ENCODE data around the gene LURAP1L. TPM values are rescaled to one million over a fixed set of nuclear protein-coding genes. Genes with fewer than 3 reads are reported as not detected.

Gene LURAP1L
- total RNA-seq, 4 donors from 2014 or later: 2.3 to 4.7 (median 3.2) TPM

GRCh38 chr9:12838546-12838945 is 63.7 kb downstream of the LURAP1L start:
- DNase-seq: no peak
- Histone ChIP-seq H3K27me3 (no peaks in the 10 kb centered on the region), H3K4me3 (replicated peaks in 1 of 3) (no peak overlapping the region), H3K9me3 (no peaks in the 10 kb centered on the region), H3K27ac (no peak overlapping the region), H3K4me1 (no peaks in the 10 kb centered on the region), H3K36me3 (no peaks in the 10 kb centered on the region)
- intact Hi-C loops (cut with DNase I): no loop called here
- TF ChIP-seq POLR2A (IDR thresholded peaks at IDR 0.05) (no peak), CTCF (IDR thresholded peaks at IDR 0.05) (no peak)

- Histone ChIP-seq H3K4me1 (no peaks in the 10 kb centered on the region), H3K4me3 (replicated peaks in 1 of 3) (no peak overlapping the region), H3K9me3 (no peaks in the 10 kb centered on the region), H3K27me3 (no peaks in the 10 kb centered on the region), H3K36me3 (no peaks in the 10 kb centered on the region), H3K27ac (no peak overlapping the region)
- intact Hi-C loops (cut with DNase I): no loop called here
- no peak for TF ChIP-seq CTCF (IDR thresholded peaks at IDR 0.05)
- no peak for TF ChIP-seq POLR2A (IDR thresholded peaks at IDR 0.05)
- no peak for DNase-seq
- WGBS, 2 donors: 87 to 94% methylated on average over 4 of the region's 4 CpGs
Observed at GRCh38 chr9:12843735-12844134, 68.9 kb downstream of the LURAP1L start.

- Histone ChIP-seq H3K36me3 (no peaks in the 10 kb centered on the region), H3K9me3 (no peaks in the 10 kb centered on the region), H3K27me3 (no peaks in the 10 kb centered on the region), H3K4me3 (replicated peaks in 1 of 3) (no peak overlapping the region), H3K4me1 (no peaks in the 10 kb centered on the region), H3K27ac (no peak overlapping the region)
- WGBS, 2 donors: 78 to 88% methylated on average over 5 of the region's 5 CpGs
- intact Hi-C loops (cut with DNase I): no loop called here
- TF ChIP-seq POLR2A (IDR thresholded peaks at IDR 0.05) (no peak), CTCF (IDR thresholded peaks at IDR 0.05) (no peak)
- no peak for DNase-seq
Observed at GRCh38 chr9:12846035-12846434, 71.2 kb downstream of the LURAP1L start.

GRCh38 chr9:12847561-12847960 is 72.7 kb downstream of the LURAP1L start:
- no peak overlapping the region for H3K4me3 ChIP-seq (replicated peaks in 1 of 3)
- DNase-seq: no peak
- no peak overlapping the region for H3K27ac ChIP-seq
- no peaks in the 10 kb centered on the region for H3K36me3 ChIP-seq
- intact Hi-C loops (cut with DNase I): no loop called here
- H3K27me3 ChIP-seq: no peaks in the 10 kb centered on the region
- H3K9me3 ChIP-seq: no peaks in the 10 kb centered on the region
- H3K4me1 ChIP-seq: no peaks in the 10 kb centered on the region
- TF ChIP-seq CTCF (IDR thresholded peaks at IDR 0.05) (no peak), POLR2A (IDR thresholded peaks at IDR 0.05) (no peak)

GRCh38 chr9:12849486-12850003 is 74.7 kb downstream of the LURAP1L start:
- intact Hi-C loops (cut with DNase I): no loop called here
- H3K27me3 ChIP-seq: no peaks in the 10 kb centered on the region
- no peaks in the 10 kb centered on the region for H3K36me3 ChIP-seq
- no peaks in the 10 kb centered on the region for H3K9me3 ChIP-seq
- H3K4me1 ChIP-seq: no peaks in the 10 kb centered on the region
- no peak for DNase-seq
- no peak overlapping the region for H3K27ac ChIP-seq
- TF ChIP-seq POLR2A (IDR thresholded peaks at IDR 0.05): no peak
- TF ChIP-seq CTCF (IDR thresholded peaks at IDR 0.05): no peak
- no peak overlapping the region for H3K4me3 ChIP-seq (replicated peaks in 1 of 3)
- 79 to 90% methylated on average over 1 of the region's 1 CpG for WGBS, 2 donors

All from thyroid gland (tissue), 4 donors.